ENCODE results near the gene PPARGC1A.

Gene PPARGC1A

GRCh38 chr4:23839279-23839678 is 50.6 kb downstream of the PPARGC1A start:
- no peak for DNase-seq (ENCODE audit: low read depth in 3 of 3, low spot score in 1 of 3)

DNA sequence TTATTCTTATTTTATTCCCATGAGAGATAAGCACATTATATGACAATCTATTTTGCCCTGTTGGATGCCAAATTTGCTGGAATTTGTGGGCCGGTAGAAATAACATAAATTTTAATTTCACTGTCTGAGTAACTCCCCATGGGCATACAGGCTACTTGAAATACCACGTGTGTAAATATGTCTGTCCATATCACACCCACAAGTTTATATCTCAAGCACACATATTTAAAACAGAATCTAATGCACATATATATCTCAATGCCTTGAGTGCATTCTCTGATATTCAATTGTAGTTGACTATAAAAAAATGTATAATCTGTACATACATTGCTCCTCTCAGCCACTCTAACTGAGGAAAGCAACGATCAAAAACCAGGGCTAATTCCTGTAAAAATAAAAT is 51.2 kb downstream of the PPARGC1A start:
- no peak for DNase-seq (ENCODE audit: low read depth in 3 of 3, low spot score in 1 of 3)

- DNase-seq (ENCODE audit: low read depth in 3 of 3, low spot score in 1 of 3), result no peak
These were observed 51.7 kb downstream of the PPARGC1A start for GRCh38 chr4:23838131-23838530.

- no peak for DNase-seq (ENCODE audit: low read depth in 3 of 3, low spot score in 1 of 3)
These were observed 52.5 kb downstream of the PPARGC1A start for GRCh38 chr4:23837371-23837770.

- DNase-seq (ENCODE audit: low read depth in 3 of 3, low spot score in 1 of 3), result no peak
These were observed 53.9 kb downstream of the PPARGC1A start for GRCh38 chr4:23835774-23836478.

DNA sequence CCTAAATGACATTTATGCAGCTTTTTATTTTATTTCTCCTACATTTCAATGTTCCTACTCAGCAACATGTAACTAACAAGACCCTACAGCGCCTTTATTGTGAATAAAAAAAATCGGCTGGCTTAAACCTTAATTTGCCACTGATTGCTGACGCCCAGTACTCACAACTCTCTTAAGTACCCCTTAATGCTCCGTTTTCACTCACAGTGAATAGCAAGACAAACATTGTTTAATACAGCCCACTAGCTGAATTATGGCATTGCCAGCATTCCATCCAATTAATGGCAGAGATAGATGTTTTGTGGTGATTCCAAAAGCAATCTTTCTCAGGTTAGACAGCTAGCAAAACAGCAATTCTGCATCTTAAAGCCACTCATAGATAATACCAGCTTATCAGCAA is 61.1 kb downstream of the PPARGC1A start:
- no peak for DNase-seq (ENCODE audit: low read depth in 3 of 3, low spot score in 1 of 3)

DNA sequence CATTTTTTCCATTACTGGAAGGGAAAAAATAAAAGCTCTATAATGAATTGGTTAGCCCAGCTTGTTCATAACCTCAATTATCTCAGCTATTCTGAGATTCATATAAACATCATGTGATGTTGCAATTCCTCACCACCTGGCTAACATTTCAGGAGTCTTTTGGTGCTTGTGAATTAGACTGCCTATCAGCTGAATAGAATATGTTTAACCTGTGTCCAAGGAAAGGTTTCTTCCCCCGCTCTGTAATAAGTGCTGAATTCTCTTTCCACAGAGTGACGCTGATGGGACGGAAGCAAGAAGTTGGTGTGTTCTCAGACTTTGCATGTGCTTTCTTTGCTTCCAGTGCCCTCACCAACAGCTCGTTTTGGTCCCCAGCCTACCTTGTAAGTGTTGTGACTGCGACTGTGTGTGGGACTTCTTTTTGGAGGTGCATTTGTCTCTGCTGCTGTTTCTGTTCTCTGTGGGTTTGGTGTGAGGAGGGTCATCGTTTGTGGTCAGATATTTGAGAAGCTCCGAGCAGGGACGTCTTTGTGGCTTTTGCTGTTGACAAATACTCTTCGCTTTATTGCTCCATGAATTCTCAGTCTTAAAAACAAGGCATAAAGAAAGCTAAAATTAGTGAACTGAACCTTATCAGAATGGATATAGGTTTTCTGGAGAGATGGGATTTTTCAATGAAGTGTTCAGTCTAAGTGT is 61.7 kb downstream of the PPARGC1A start:
- DNase-seq (ENCODE audit: low read depth in 3 of 3, low spot score in 1 of 3), result no peak

GRCh38 chr4:23822181-23822580 is 67.7 kb downstream of the PPARGC1A start:
- no peak for DNase-seq (ENCODE audit: low read depth in 3 of 3, low spot score in 1 of 3)

DNA sequence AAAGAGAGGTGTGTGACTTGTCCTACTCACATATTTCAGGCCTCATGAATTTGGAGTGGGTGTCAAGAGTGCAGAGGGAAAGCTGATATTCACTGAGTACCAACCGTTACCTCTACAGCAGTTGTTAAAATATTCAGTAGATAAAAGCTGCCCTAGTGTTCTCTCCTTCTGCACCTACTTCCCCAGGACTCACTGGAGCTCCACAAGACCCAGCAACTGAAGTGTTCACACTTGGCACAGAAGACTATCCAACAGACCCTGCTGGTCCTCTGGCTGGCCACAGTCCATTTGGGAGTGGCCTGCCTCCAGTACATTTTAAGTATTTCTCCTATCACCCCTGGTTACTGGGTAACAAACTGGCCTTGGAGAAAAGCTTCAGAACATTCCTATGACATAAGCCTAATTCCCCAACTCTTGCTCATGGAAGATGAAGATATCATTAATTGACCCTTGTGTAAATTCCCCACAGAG is 70.8 kb downstream of the PPARGC1A start:
- DNase-seq (ENCODE audit: low read depth in 3 of 3, low spot score in 1 of 3), result no peak

GRCh38 chr4:23818097-23818885 is 71.6 kb downstream of the PPARGC1A start:
- DNase-seq (ENCODE audit: low read depth in 3 of 3, low spot score in 1 of 3), result no peak

GRCh38 chr4:23814996-23815660 is 74.7 kb downstream of the PPARGC1A start:
- no peak for DNase-seq (ENCODE audit: low read depth in 3 of 3, low spot score in 1 of 3)

DNA sequence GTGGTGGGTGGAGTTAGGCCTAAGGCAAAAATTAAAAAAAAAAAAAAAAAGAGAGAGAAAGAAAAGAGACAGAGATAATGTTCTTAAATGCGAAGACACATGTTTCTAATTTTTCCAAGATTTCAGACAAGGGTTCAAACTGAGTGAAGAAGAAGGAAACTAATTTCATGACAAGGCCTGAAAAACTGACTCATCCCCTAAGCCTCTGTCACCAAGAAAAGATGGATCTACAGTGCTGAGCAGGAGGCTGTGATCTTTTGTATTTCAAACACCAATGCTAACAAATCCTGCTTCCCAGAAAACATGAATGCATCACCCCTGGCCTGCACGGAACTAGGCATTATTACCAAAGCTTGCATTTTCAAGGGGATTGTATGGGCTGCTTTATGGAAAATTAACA is 75.3 kb downstream of the PPARGC1A start:
- DNase-seq (ENCODE audit: low read depth in 3 of 3, low spot score in 1 of 3), result no peak

GRCh38 chr4:23811161-23811560 is 78.7 kb downstream of the PPARGC1A start:
- DNase-seq (ENCODE audit: low read depth in 3 of 3, low spot score in 1 of 3), result no peak

DNA sequence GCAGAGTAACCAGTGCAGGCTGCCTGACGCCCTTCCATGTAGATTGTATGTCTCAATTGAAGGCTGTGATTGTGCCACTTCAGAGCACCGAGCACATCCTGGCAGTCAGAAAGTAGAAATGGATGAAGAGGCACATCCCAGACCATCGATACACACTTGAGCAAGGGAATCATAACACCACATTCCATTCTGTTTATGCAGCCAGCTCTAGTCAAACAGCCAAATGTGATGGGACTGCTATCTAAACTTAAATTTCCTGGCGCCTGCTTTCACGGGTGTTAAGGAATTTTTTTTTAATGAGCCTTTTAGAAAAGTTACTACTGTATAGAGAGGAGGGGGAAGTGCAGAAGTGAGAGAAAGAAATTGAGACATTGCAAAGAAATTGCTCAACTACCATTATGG is 84.4 kb downstream of the PPARGC1A start:
- DNase-seq (ENCODE audit: low read depth in 3 of 3, low spot score in 1 of 3), result no peak

DNA sequence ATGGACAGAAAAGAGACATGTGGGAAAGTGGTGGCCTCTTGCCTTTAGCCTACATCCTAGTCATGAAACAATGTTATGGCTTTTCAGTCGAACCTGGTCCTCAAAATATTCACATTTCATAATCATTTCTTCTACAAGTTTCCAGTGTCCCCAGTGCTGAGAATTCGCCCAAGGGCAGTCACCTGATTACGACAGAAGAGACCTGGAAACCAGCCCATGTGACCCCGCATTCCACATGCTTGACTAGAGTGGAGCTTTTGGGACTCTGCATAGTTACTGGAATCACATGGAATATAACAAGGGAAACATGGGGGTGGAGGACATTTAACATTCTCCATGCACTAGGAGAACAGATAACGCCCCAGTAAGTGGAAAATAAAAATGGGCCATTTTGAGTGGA is 100.1 kb downstream of the PPARGC1A start:
- no peak for DNase-seq (ENCODE audit: low read depth in 3 of 3, low spot score in 1 of 3)

GRCh38 chr4:23788460-23788859 is 101.4 kb downstream of the PPARGC1A start:
- no peak for DNase-seq (ENCODE audit: low read depth in 3 of 3, low spot score in 1 of 3)

DNA sequence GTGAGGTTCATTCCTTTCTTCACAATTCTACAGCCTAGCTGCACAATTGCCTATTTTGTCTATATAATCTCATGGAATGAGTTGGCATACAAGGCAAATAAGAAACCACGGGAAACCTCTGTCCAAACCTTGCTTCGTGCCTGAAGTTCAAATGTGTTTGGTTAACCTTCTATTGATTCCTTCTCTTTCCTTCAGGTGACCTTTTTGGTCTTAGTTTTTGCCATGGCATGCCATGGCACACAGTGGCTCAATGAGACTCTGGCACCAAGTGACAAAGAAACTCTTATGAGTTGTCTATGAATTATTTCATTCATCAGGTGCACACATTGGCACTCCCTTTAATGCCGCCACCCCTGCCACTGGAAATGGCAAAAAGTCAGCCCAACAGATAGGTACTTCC is 101.8 kb downstream of the PPARGC1A start:
- no peak for DNase-seq (ENCODE audit: low read depth in 3 of 3, low spot score in 1 of 3)

DNA sequence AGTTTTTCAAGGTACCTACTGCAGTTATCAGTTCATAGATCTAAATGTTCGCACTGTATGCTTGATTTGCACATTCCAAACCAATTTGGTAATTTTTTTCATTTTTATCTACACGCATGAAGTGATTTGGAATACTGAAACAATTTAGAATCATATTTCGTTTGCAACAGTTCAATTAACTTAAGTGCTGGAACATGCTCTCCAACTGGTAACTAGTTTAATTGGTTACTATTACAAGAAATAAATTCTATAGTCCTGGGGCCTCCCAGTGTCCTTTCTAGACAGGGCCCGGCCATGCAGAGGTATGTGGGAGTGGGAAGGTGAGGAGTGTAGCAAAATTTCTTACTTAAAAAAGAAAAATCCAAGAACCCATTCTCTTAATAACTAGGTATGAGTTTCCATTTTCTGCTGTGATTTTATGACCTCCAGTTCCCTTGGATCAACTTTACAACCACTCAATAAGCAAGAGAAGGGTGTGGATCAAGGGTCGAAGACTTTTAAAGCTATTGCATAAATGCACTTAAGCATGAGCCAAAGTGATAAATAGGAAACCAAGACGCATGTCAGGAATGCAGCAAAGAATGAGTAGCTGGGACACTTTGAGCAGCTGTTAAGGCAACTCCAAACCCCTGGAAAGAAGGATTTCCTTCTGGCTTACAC is 106.9 kb downstream of the PPARGC1A start:
- DNase-seq (ENCODE audit: low read depth in 3 of 3, low spot score in 1 of 3), result no peak

GRCh38 chr4:23779839-23780238 is 110.0 kb downstream of the PPARGC1A start:
- no peak for DNase-seq (ENCODE audit: low read depth in 3 of 3, low spot score in 1 of 3)

DNA sequence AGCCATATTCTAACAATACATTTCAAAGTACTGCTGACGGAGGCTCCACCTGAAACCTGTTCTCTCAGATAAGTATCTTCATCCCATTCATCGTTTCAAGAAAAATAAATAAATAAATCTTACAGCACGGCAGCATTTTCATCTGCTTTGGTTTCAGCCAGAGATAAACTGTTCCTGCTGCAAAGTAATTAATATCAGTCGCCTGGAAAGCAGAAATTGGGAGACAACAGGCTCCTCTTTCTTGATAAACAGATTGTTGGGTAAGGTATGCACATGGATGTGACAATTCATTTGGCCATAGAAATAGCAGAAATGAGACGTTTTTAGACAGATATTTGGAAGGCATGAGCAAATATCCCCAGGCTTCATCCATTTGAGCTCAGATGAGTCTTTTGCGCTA is 110.4 kb downstream of the PPARGC1A start:
- no peak for DNase-seq (ENCODE audit: low read depth in 3 of 3, low spot score in 1 of 3)

DNA sequence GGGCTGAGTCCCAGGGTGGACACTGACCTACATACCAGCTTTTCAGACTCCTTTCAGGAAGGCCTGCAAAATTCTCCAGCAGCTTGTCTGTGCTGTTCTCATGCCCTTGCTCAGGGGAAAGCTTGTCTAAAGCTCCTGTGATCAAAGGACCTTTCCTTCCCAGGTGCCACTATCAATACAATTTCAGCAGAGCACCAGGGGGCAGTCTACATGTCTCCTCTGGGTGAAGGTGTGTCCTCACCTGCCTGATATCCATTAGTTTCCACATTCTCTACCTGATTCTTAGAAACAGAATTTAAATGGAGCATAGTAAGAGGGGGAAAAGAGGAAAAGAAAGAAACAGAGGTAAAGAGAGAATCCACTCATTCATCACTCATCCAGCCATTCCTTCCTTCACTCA is 114.2 kb downstream of the PPARGC1A start:
- DNase-seq (ENCODE audit: low read depth in 3 of 3, low spot score in 1 of 3), result no peak

Measured in stimulated activated CD4-positive, alpha-beta T cell treated with anti-CD3 and anti-CD28 coated beads, TNF-alpha, amount 100 ng/mL, for 1 hour (primary cell).